CD8-positive, alpha-beta memory T cell (primary cell): ENCODE measurements around the gene EFCAB7. TPM values are rescaled to one million over a fixed set of nuclear protein-coding genes. Genes with fewer than 3 reads are reported as not detected.

ENCODE experiments used
- CTCF ChIA-PET: fragments of 350-600 bp; sonication (Branson Sonifier 250); formaldehyde crosslinking; loops from one replicate; lab custom pipeline; 2021; ENCODE audit warnings: antibody characterized with exemption; lab: Charles Lee
- POLR2A ChIA-PET: fragments of 350-600 bp; sonication (Branson Sonifier 250); formaldehyde crosslinking; loops from one replicate; lab custom pipeline; 2021; ENCODE audit warnings: antibody characterized with exemption; lab: Charles Lee
- DNase-seq, 5 donors: peaks; one replicate each; pipeline versions ENCODE4 v3.0.0 to v3.0.0-alpha.2; 2020 to 2022; ENCODE audit warnings: mixed read lengths in 1 of 5
- H3K27ac ChIP-seq: one replicate; pipeline ENCODE4 v1.7.0; 2013; ENCODE audit warnings: low read depth, mild to moderate bottlenecking, low read length, moderate library complexity
- H3K27me3 ChIP-seq: 2 replicates; pipeline ENCODE4 v1.7.0; 2013; ENCODE audit warnings: low read length, mild to moderate bottlenecking; ENCODE audit not compliant: insufficient read depth, poor library complexity, severe bottlenecking
- H3K36me3 ChIP-seq: 2 replicates; pipeline ENCODE4 v1.7.0; 2013; ENCODE audit warnings: mild to moderate bottlenecking, low read length, moderate library complexity; ENCODE audit not compliant: insufficient read depth
- H3K4me1 ChIP-seq: 2 replicates; pipeline ENCODE4 v1.7.0; 2013; ENCODE audit warnings: mild to moderate bottlenecking, low read length, moderate library complexity; ENCODE audit not compliant: insufficient read depth
- H3K4me3 ChIP-seq: 2 replicates; pipeline ENCODE4 v1.7.0; 2013; ENCODE audit warnings: mild to moderate bottlenecking, low read length
- H3K9me3 ChIP-seq: 2 replicates; pipeline ENCODE4 v1.7.0; 2013; ENCODE audit warnings: mild to moderate bottlenecking, low read length
- H3K27ac Mint-ChIP-seq, 8 donors: one replicate each; pipeline ENCODE4 v1.8.0; 2020 to 2021; ENCODE audit warnings: mixed read lengths in 8 of 8, mild to moderate bottlenecking in 6 of 8, inconsistent platforms in 3 of 8, moderate library complexity in 3 of 8
- H3K27me3 Mint-ChIP-seq, 2 donors: one replicate each; pipeline ENCODE4 v1.8.0; 2020 to 2021; ENCODE audit warnings: mixed read lengths in 2 of 2, mild to moderate bottlenecking in 1 of 2, moderate library complexity in 1 of 2
- H3K36me3 Mint-ChIP-seq, 3 donors: one replicate each; pipeline ENCODE4 v1.8.0; 2020 to 2021; ENCODE audit warnings: mixed read lengths in 3 of 3, inconsistent platforms in 1 of 3, mild to moderate bottlenecking in 1 of 3
- H3K4me1 Mint-ChIP-seq, 3 donors: one replicate each; pipeline ENCODE4 v1.8.0; 2020 to 2021; ENCODE audit warnings: mixed read lengths in 3 of 3, inconsistent platforms in 1 of 3, mild to moderate bottlenecking in 1 of 3
- H3K4me3 Mint-ChIP-seq, 7 donors: one replicate each; pipeline ENCODE4 v1.8.0; 2020 to 2021; ENCODE audit warnings: mixed read lengths in 7 of 7, mild to moderate bottlenecking in 6 of 7, moderate library complexity in 4 of 7, inconsistent platforms in 2 of 7
- H3K9me3 Mint-ChIP-seq, 5 donors: one replicate each; pipeline ENCODE4 v1.8.0; 2020 to 2022; ENCODE audit warnings: mixed read lengths in 5 of 5, mild to moderate bottlenecking in 3 of 5, moderate library complexity in 2 of 5, inconsistent platforms in 1 of 5
- polyA plus RNA-seq: library from polyadenylated mRNA; unstranded; fragments of 300-500 nt; fragmentation: Illumina TruSeq; gene quantifications from one replicate; pipeline ENCODE4 v1.2.3, GENCODE V29; 2021
- total RNA-seq, 2 experiments: library from RNA; stranded (reverse); gene quantifications; one replicate each; pipeline ENCODE4 v1.2.3, GENCODE V29; 2021

Gene EFCAB7
- 1 to 10 TPM; 6.7 to 7.4 TPM for total RNA-seq
- 4.5 TPM for polyA plus RNA-seq

GRCh38 chr1:63522891-63523728 lies at the start of gene EFCAB7, which contains the start of gene ITGB3BP:
Gene EFCAB7, plus strand, starts transcription at chr1:63523525. Its CDS starts 2,048 bp downstream, at chr1:63525573.
Gene ITGB3BP, minus strand, starts transcription at chr1:63523225. Its CDS starts 92 bp downstream, at chr1:63523133.
- Histone ChIP-seq H3K27ac (peak within 1 kb of the TSS; percentile 95), H3K9me3 (no peaks in the 10 kb centered on the region), H3K27me3 (no peaks in the 10 kb centered on the region), H3K4me3 (peak within 1 kb of the TSS; percentile 92), H3K36me3 (no peaks in the 10 kb centered on the region), H3K4me1 (peaks cover 22% of the 10 kb centered on the region)
- ChIA-PET POLR2A (no interaction called here), CTCF (no interaction called here)
- H3K4me1 Mint-ChIP-seq, result peaks cover 18 to 39% (median 31%) of the 10 kb centered on the region in 3 donors
- peak; percentile 62 to 85 (median 80) for DNase-seq
- peak within 1 kb of the TSS; percentile 90 to 100 (median 96) for H3K4me3 Mint-ChIP-seq
- peaks cover 0 to 30% (median 7%) of the 10 kb centered on the region in 3 donors for H3K36me3 Mint-ChIP-seq
- peak within 1 kb of the TSS; percentile 93 to 99 (median 96) for H3K27ac Mint-ChIP-seq
- peaks cover 0 to 2% of the 10 kb centered on the region in 2 donors for H3K27me3 Mint-ChIP-seq
- H3K9me3 Mint-ChIP-seq, result no peaks in the 10 kb centered on the region

- Mint-ChIP-seq H3K27me3 (no peaks in the 10 kb centered on the region), H3K4me1 (no peaks in the 10 kb centered on the region), H3K9me3 (peaks cover 0 to 3% (median 2%) of the 10 kb centered on the region in 5 donors), H3K27ac (no peak overlapping the region), H3K36me3 (peaks cover 8 to 18% (median 13%) of the 10 kb centered on the region in 3 donors), H3K4me3 (no peak overlapping the region)
- POLR2A ChIA-PET, result interaction anchor here (0.7 kb wide), 1 partner anchor 1366 kb away, joined by 6 read pairs; no protein-coding TSS in a partner anchor
- DNase-seq, result no peak
- no peaks in the 10 kb centered on the region for H3K4me1 ChIP-seq
- H3K4me3 ChIP-seq, result no peak overlapping the region
- H3K27ac ChIP-seq, result no peak overlapping the region
- no peaks in the 10 kb centered on the region for H3K36me3 ChIP-seq
- no peaks in the 10 kb centered on the region for H3K9me3 ChIP-seq
- CTCF ChIA-PET, result no interaction called here
- H3K27me3 ChIP-seq, result no peaks in the 10 kb centered on the region
Observed at GRCh38 chr1:63475761-63476160, 47.6 kb upstream of the EFCAB7 start.

- no peaks in the 10 kb centered on the region for H3K4me1 ChIP-seq
- no peak for DNase-seq
- ChIA-PET CTCF (no interaction called here), POLR2A (no interaction called here)
- H3K4me3 Mint-ChIP-seq, result no peak overlapping the region
- H3K27ac ChIP-seq, result no peak overlapping the region
- H3K4me1 Mint-ChIP-seq, result no peaks in the 10 kb centered on the region
- H3K27ac Mint-ChIP-seq, result no peak overlapping the region
- H3K36me3 Mint-ChIP-seq, result peaks cover 6 to 17% (median 10%) of the 10 kb centered on the region in 3 donors
- H3K36me3 ChIP-seq, result no peaks in the 10 kb centered on the region
- H3K4me3 ChIP-seq, result no peak overlapping the region
- no peaks in the 10 kb centered on the region for H3K9me3 ChIP-seq
- no peaks in the 10 kb centered on the region for H3K27me3 Mint-ChIP-seq
- H3K27me3 ChIP-seq, result no peaks in the 10 kb centered on the region
- H3K9me3 Mint-ChIP-seq, result no peaks in the 10 kb centered on the region
Observed at GRCh38 chr1:63480057-63480456, 43.3 kb upstream of the EFCAB7 start.

- H3K36me3 Mint-ChIP-seq, result peaks cover 0 to 13% (median 6%) of the 10 kb centered on the region in 3 donors
- Histone ChIP-seq H3K36me3 (no peaks in the 10 kb centered on the region), H3K4me1 (no peaks in the 10 kb centered on the region), H3K9me3 (no peaks in the 10 kb centered on the region), H3K27me3 (no peaks in the 10 kb centered on the region), H3K27ac (no peak overlapping the region), H3K4me3 (no peak overlapping the region)
- no peaks in the 10 kb centered on the region for H3K4me1 Mint-ChIP-seq
- no peak for DNase-seq
- ChIA-PET POLR2A (no interaction called here), CTCF (no interaction called here)
- H3K27me3 Mint-ChIP-seq, result no peaks in the 10 kb centered on the region
- H3K9me3 Mint-ChIP-seq, result no peaks in the 10 kb centered on the region
- H3K27ac Mint-ChIP-seq, result no peak overlapping the region
- H3K4me3 Mint-ChIP-seq, result no peak overlapping the region
Observed at GRCh38 chr1:63486629-63487028, 36.7 kb upstream of the EFCAB7 start.

GRCh38 chr1:63487336-63488065 lies 35.8 kb upstream of the EFCAB7 start:
- H3K9me3 ChIP-seq, result no peaks in the 10 kb centered on the region
- H3K4me1 ChIP-seq, result no peaks in the 10 kb centered on the region
- DNase-seq, result no peak
- H3K27ac ChIP-seq, result no peak overlapping the region
- ChIA-PET POLR2A (no interaction called here), CTCF (no interaction called here)
- Mint-ChIP-seq H3K36me3 (peaks cover 0 to 13% (median 8%) of the 10 kb centered on the region in 3 donors), H3K4me1 (peaks cover 0 to under 1% (median 0%) of the 10 kb centered on the region in 3 donors), H3K27me3 (no peaks in the 10 kb centered on the region), H3K9me3 (no peaks in the 10 kb centered on the region), H3K27ac (no peak overlapping the region), H3K4me3 (no peak overlapping the region)
- no peak overlapping the region for H3K4me3 ChIP-seq
- H3K36me3 ChIP-seq, result no peaks in the 10 kb centered on the region
- no peaks in the 10 kb centered on the region for H3K27me3 ChIP-seq

- Histone ChIP-seq H3K4me1 (no peaks in the 10 kb centered on the region), H3K36me3 (no peaks in the 10 kb centered on the region), H3K27ac (no peak overlapping the region), H3K27me3 (no peaks in the 10 kb centered on the region), H3K4me3 (no peak overlapping the region), H3K9me3 (no peaks in the 10 kb centered on the region)
- Mint-ChIP-seq H3K27ac (no peak overlapping the region), H3K36me3 (peaks cover 12 to 23% (median 13%) of the 10 kb centered on the region in 3 donors), H3K27me3 (no peaks in the 10 kb centered on the region), H3K9me3 (peaks cover 0 to 3% (median 0%) of the 10 kb centered on the region in 5 donors), H3K4me3 (no peak overlapping the region), H3K4me1 (peaks cover 0 to 6% (median 0%) of the 10 kb centered on the region in 3 donors)
- no peak for DNase-seq
- POLR2A ChIA-PET, result no interaction called here
- CTCF ChIA-PET, result no interaction called here
Observed at GRCh38 chr1:63497577-63497976, 25.7 kb upstream of the EFCAB7 start.

GRCh38 chr1:63498106-63498505 lies 25.2 kb upstream of the EFCAB7 start:
- Mint-ChIP-seq H3K9me3 (peaks cover 0 to 3% (median 0%) of the 10 kb centered on the region in 5 donors), H3K27me3 (no peaks in the 10 kb centered on the region), H3K4me1 (peaks cover 0 to 4% (median 0%) of the 10 kb centered on the region in 3 donors), H3K4me3 (no peak overlapping the region), H3K27ac (no peak overlapping the region), H3K36me3 (peaks cover 12 to 23% (median 13%) of the 10 kb centered on the region in 3 donors)
- Histone ChIP-seq H3K27ac (no peak overlapping the region), H3K4me1 (no peaks in the 10 kb centered on the region), H3K36me3 (no peaks in the 10 kb centered on the region), H3K4me3 (no peak overlapping the region), H3K27me3 (no peaks in the 10 kb centered on the region), H3K9me3 (no peaks in the 10 kb centered on the region)
- ChIA-PET POLR2A (no interaction called here), CTCF (no interaction called here)
- DNase-seq, result no peak

- Histone ChIP-seq H3K9me3 (no peaks in the 10 kb centered on the region), H3K27me3 (no peaks in the 10 kb centered on the region), H3K4me3 (no peak overlapping the region), H3K4me1 (no peaks in the 10 kb centered on the region), H3K36me3 (no peaks in the 10 kb centered on the region), H3K27ac (no peak overlapping the region)
- POLR2A ChIA-PET, result no interaction called here
- no peaks in the 10 kb centered on the region for H3K27me3 Mint-ChIP-seq
- H3K4me1 Mint-ChIP-seq, result peaks cover 0 to 4% (median 0%) of the 10 kb centered on the region in 3 donors
- peaks cover 0 to 3% (median 2%) of the 10 kb centered on the region in 5 donors for H3K9me3 Mint-ChIP-seq
- peaks cover 10 to 25% (median 17%) of the 10 kb centered on the region in 3 donors for H3K36me3 Mint-ChIP-seq
- H3K27ac Mint-ChIP-seq, result no peak overlapping the region
- CTCF ChIA-PET, result no interaction called here
- no peak for DNase-seq
- H3K4me3 Mint-ChIP-seq, result no peak overlapping the region
Observed at GRCh38 chr1:63501256-63501655, 22.1 kb upstream of the EFCAB7 start.
